H1 (cell line): ENCODE measurements around the gene PRIMA1. TPM values are rescaled to one million over a fixed set of nuclear protein-coding genes. Genes with fewer than 3 reads are reported as not detected.

Experiments used
- CTCF ChIA-PET: fragments of 300-600 bp; sonication (Branson Sonifier 250); formaldehyde crosslinking; loops from one replicate; lab custom pipeline; 2021; ENCODE audit not compliant: partially characterized antibody; lab: Charles Lee
- POLR2A ChIA-PET: fragments of 300-600 bp; sonication (Branson Sonifier 250); formaldehyde crosslinking; loops from one replicate; lab custom pipeline; 2021; ENCODE audit warnings: inconsistent platforms; ENCODE audit not compliant: partially characterized antibody; lab: Charles Lee
- DNase-seq, 2 experiments: peaks; one replicate each; pipeline versions ENCODE4 v3.0.0 to v3.0.0-alpha.2; 2010 to 2022; ENCODE audit warnings: low spot score in 2 of 2, low read depth in 1 of 2, mixed read lengths in 1 of 2
- FAIRE-seq: peaks from 2 replicates; lab custom pipeline; 2011; peaks lifted over from hg19 to GRCh38; lab: Jason Lieb, UNC
- H2AFZ ChIP-seq: 2 replicates; pipeline ENCODE4 v1.8.1; 2012; ENCODE audit warnings: low read length, inconsistent platforms
- H2AK5ac ChIP-seq: 2 replicates; pipeline ENCODE4 v1.6.1; 2013; ENCODE audit warnings: low read depth, low read length
- H2BK120ac ChIP-seq: replicated peaks from 2 replicates; pipeline ENCODE3; 2013; ENCODE audit warnings: low read depth, low read length, inconsistent platforms
- H2BK12ac ChIP-seq: 2 replicates; pipeline ENCODE4 v1.6.1; 2013; ENCODE audit warnings: low read depth, low read length
- H2BK15ac ChIP-seq: 2 replicates; pipeline ENCODE4 v1.6.1; 2013; ENCODE audit warnings: low read length
- H2BK20ac ChIP-seq: 2 replicates; pipeline ENCODE4 v1.6.1; 2013; ENCODE audit warnings: low read length
- H2BK5ac ChIP-seq: 2 replicates; pipeline ENCODE4 v1.6.1; 2013; ENCODE audit warnings: low read depth, low read length
- H3K14ac ChIP-seq: 2 replicates; pipeline ENCODE4 v1.6.1; 2013; ENCODE audit warnings: inconsistent platforms; ENCODE audit not compliant: insufficient read length
- H3K18ac ChIP-seq: 2 replicates; pipeline ENCODE4 v1.6.1; 2013; ENCODE audit warnings: low read length; ENCODE audit errors: extremely low read depth
- H3K23ac ChIP-seq: 2 replicates; pipeline ENCODE4 v1.6.1; 2013; ENCODE audit warnings: inconsistent platforms; ENCODE audit not compliant: insufficient read length
- H3K23me2 ChIP-seq: 2 replicates; pipeline ENCODE4 v1.6.1; 2013; ENCODE audit warnings: low read depth, low read length
- H3K27ac ChIP-seq: 2 replicates; pipeline ENCODE4 v1.6.1; 2011; ENCODE audit warnings: low read depth, low read length, inconsistent platforms
- H3K27me3 ChIP-seq, 4 experiments: replicated peaks in 1 of 4; 1 replicate in 1 of 4; 2 replicates in 3 of 4; pipeline versions ENCODE4 v1.6.1 to v1.8.1; 2011 to 2013; ENCODE audit warnings: low read length in 3 of 4, mild to moderate bottlenecking in 3 of 4, inconsistent platforms in 2 of 4, mixed read lengths in 2 of 4, moderate library complexity in 1 of 4; ENCODE audit not compliant: control insufficient read depth in 3 of 4, insufficient read depth in 3 of 4; ENCODE audit errors: extremely low read depth in 1 of 4
- H3K36me3 ChIP-seq, 4 experiments: 2 replicates each; pipeline versions ENCODE4 v1.6.1 to v1.8.1; 2011 to 2013; ENCODE audit warnings: mild to moderate bottlenecking in 4 of 4, low read length in 3 of 4, moderate library complexity in 2 of 4, control low read depth in 1 of 4, inconsistent platforms in 1 of 4; ENCODE audit not compliant: insufficient read depth in 4 of 4, control insufficient read depth in 2 of 4
- H3K4ac ChIP-seq: replicated peaks from 2 replicates; pipeline ENCODE3; 2013; ENCODE audit warnings: low read length, low read depth, mixed read lengths, inconsistent platforms; ENCODE audit not compliant: insufficient read length
- H3K4me1 ChIP-seq, 4 experiments: replicated peaks in 1 of 4; 1 replicate in 1 of 4; 2 replicates in 3 of 4; pipeline versions ENCODE4 v1.6.1 to v1.8.1; 2011 to 2013; ENCODE audit warnings: low read length in 3 of 4, inconsistent platforms in 2 of 4, mixed read lengths in 1 of 4; ENCODE audit not compliant: insufficient read depth in 4 of 4, control insufficient read depth in 3 of 4
- H3K4me2 ChIP-seq, 2 experiments: 2 replicates each; pipeline versions ENCODE4 v1.6.1 to v1.8.1; 2011 to 2013; ENCODE audit warnings: low read depth in 2 of 2, low read length in 2 of 2, control low read depth in 1 of 2, inconsistent platforms in 1 of 2, mild to moderate bottlenecking in 1 of 2; ENCODE audit not compliant: insufficient read depth in 1 of 2
- H3K4me3 ChIP-seq, 4 experiments: fragments of 200-600, 300-600 bp in 1 of 4; sonication (generic), shearing (Covaris generic), sonication (Bioruptor Twin) in 1 of 4; 2 replicates each; pipeline versions ENCODE4 v1.5.1 to v1.8.1; 2011 to 2016; ENCODE audit warnings: low read length in 4 of 4, low read depth in 3 of 4, control low read depth in 2 of 4, inconsistent platforms in 2 of 4, mild to moderate bottlenecking in 2 of 4, mixed read lengths in 1 of 4, moderate library complexity in 1 of 4; ENCODE audit not compliant: insufficient read depth in 2 of 4; ENCODE audit errors: extremely low read depth in 1 of 4
- H3K56ac ChIP-seq: replicated peaks from 2 replicates; pipeline ENCODE3; 2013; ENCODE audit warnings: low read depth, mild to moderate bottlenecking, mixed read lengths, low read length, inconsistent platforms; ENCODE audit not compliant: insufficient read length
- H3K79me1 ChIP-seq: 2 replicates; pipeline ENCODE4 v1.6.1; 2013; ENCODE audit warnings: low read depth, low read length, control low read depth
- H3K79me2 ChIP-seq, 2 experiments: 2 replicates each; pipeline versions ENCODE4 v1.6.1 to v1.8.1; 2012 to 2013; ENCODE audit warnings: low read length in 2 of 2, mild to moderate bottlenecking in 2 of 2, inconsistent platforms in 1 of 2; ENCODE audit not compliant: insufficient read depth in 2 of 2, control insufficient read depth in 1 of 2
- H3K9ac ChIP-seq, 4 experiments: replicated peaks in 1 of 4; 1 replicate in 1 of 4; 2 replicates in 3 of 4; pipeline versions ENCODE4 v1.6.1 to v1.8.1; 2011 to 2013; ENCODE audit warnings: low read depth in 3 of 4, low read length in 3 of 4, control low read depth in 2 of 4, mild to moderate bottlenecking in 2 of 4, moderate library complexity in 2 of 4, inconsistent platforms in 1 of 4; ENCODE audit errors: extremely low read depth in 1 of 4
- H3K9me3 ChIP-seq, 2 experiments: 2 replicates each; pipeline versions ENCODE4 v1.6.1 to v1.8.1; 2012 to 2013; ENCODE audit warnings: mild to moderate bottlenecking in 2 of 2, moderate library complexity in 2 of 2, control low read depth in 1 of 2, inconsistent platforms in 1 of 2, low read depth in 1 of 2, low read length in 1 of 2, mixed read lengths in 1 of 2; ENCODE audit not compliant: insufficient read depth in 2 of 2
- H4K20me1 ChIP-seq, 2 experiments: replicated peaks in 1 of 2; 2 replicates each; pipeline versions ENCODE3 to v1.8.1; 2011 to 2013; ENCODE audit warnings: inconsistent platforms in 2 of 2, low read length in 2 of 2, mild to moderate bottlenecking in 1 of 2; ENCODE audit not compliant: insufficient read depth in 2 of 2, control insufficient read depth in 1 of 2
- H4K5ac ChIP-seq: 2 replicates; pipeline ENCODE4 v1.6.1; 2013; ENCODE audit warnings: low read length, low read depth, mixed read lengths, inconsistent platforms; ENCODE audit not compliant: insufficient read length
- H4K8ac ChIP-seq: 2 replicates; pipeline ENCODE4 v1.8.0; 2013; ENCODE audit warnings: mild to moderate bottlenecking, moderate library complexity, low read length, inconsistent platforms; ENCODE audit not compliant: insufficient read depth; ENCODE audit errors: extremely low read depth
- H4K91ac ChIP-seq: replicated peaks from 2 replicates; pipeline ENCODE3; 2013; ENCODE audit warnings: low read length, mixed read lengths, inconsistent platforms; ENCODE audit not compliant: insufficient read length
- BCL11A ChIP-seq, 2 experiments: IDR thresholded peaks; one replicate each; pipeline ENCODE4 v1.6.1; 2011; ENCODE audit warnings: low read depth in 2 of 2, low read length in 2 of 2, mild to moderate bottlenecking in 2 of 2
- CEBPB ChIP-seq: IDR thresholded peaks from 2 replicates; pipeline ENCODE4 v1.6.1; 2012; ENCODE audit warnings: low read depth, low read length
- CTCF ChIP-seq, 3 experiments: IDR thresholded peaks; 1 replicate in 2 of 3; 2 replicates in 1 of 3; pipeline versions ENCODE4 v1.5.1 to v1.6.1; 2011; ENCODE audit warnings: low read length in 3 of 3, mild to moderate bottlenecking in 3 of 3, inconsistent platforms in 2 of 3, low read depth in 1 of 3, moderate library complexity in 1 of 3; ENCODE audit not compliant: insufficient read depth in 1 of 3; ENCODE audit errors: control extremely low read depth in 1 of 3
- HDAC2 ChIP-seq, 2 experiments: fragments of 300-600 bp in 1 of 2; sonication (generic) in 1 of 2; IDR thresholded peaks; 2 replicates each; pipeline ENCODE4 v1.6.1; 2011 to 2012; ENCODE audit warnings: low read depth in 2 of 2, low read length in 2 of 2, mild to moderate bottlenecking in 2 of 2, moderate library complexity in 2 of 2, borderline replicate concordance in 1 of 2, inconsistent platforms in 1 of 2
- NANOG ChIP-seq: IDR thresholded peaks from 2 replicates; pipeline ENCODE4 v1.6.1; 2011; ENCODE audit warnings: low read length, low read depth, mild to moderate bottlenecking, inconsistent platforms; ENCODE audit not compliant: insufficient read depth, poor library complexity, severe bottlenecking
- NRF1 ChIP-seq: IDR thresholded peaks from 2 replicates; pipeline ENCODE4 v1.6.1; 2011; ENCODE audit warnings: mild to moderate bottlenecking, low read depth, low read length, improper control_type of control experiment
- POLR2A ChIP-seq, 2 experiments: IDR thresholded peaks; 1 replicate in 1 of 2; 2 replicates in 1 of 2; pipeline ENCODE4 v1.6.1; 2011; ENCODE audit warnings: low read depth in 2 of 2, low read length in 2 of 2, mild to moderate bottlenecking in 2 of 2; ENCODE audit errors: control extremely low read depth in 1 of 2
- SRF ChIP-seq: IDR thresholded peaks from 2 replicates; pipeline ENCODE4 v1.6.1; 2011; ENCODE audit warnings: mild to moderate bottlenecking, low read depth, low read length, moderate library complexity
- WGBS, 2 experiments: shearing (Covaris generic) in 1 of 2; methylation state at CpG; one replicate each; pipeline versions ENCODE4 v1.1.6 to v1.1.7; 2013 to 2015; ENCODE audit warnings: low lambda C conversion rate in 2 of 2, mixed read lengths in 2 of 2, inconsistent platforms in 1 of 2, low coverage in 1 of 2, missing lambda C conversion rate in 1 of 2; ENCODE audit not compliant: insufficient replicate concordance in 2 of 2, insufficient coverage in 1 of 2, insufficient read length in 1 of 2; ENCODE audit errors: extremely low coverage in 1 of 2, missing lambda C conversion rate in 1 of 2; 5-methylcytosine and 5-hydroxymethylcytosine counted together
- polyA plus RNA-seq, 7 experiments: library from polyadenylated mRNA; depleted of rRNA in 3 of 7; stranded (reverse) in 5 of 7; unstranded in 2 of 7; fragments of >200 nt in 5 of 7; fragments of 200-250 nt in 2 of 7; gene quantifications; 1 replicate in 5 of 7; 2 replicates in 1 of 7; 4 replicates in 1 of 7; pipeline versions ENCODE4 v1.2.1 to v1.2.3, GENCODE V29; 2011 to 2013; ENCODE audit warnings: missing spikeins in 2 of 7, mixed read lengths in 2 of 7
- total RNA-seq: library from RNA; stranded (reverse); fragmentation: NEBNext Ultra II Directional; extraction: Animal tissue kit (Norgen Biotek cat#: 25700); gene quantifications from 2 replicates; pipeline ENCODE4 v1.2.1, GENCODE V29; 2021

The PRIMA1 gene
- total and polyA plus RNA-seq, 2 of the 8 experiments (the other 6 are each of a cell fraction or from before 2014, with no cell fraction given): 2.8 to 4.5 TPM

DNA sequence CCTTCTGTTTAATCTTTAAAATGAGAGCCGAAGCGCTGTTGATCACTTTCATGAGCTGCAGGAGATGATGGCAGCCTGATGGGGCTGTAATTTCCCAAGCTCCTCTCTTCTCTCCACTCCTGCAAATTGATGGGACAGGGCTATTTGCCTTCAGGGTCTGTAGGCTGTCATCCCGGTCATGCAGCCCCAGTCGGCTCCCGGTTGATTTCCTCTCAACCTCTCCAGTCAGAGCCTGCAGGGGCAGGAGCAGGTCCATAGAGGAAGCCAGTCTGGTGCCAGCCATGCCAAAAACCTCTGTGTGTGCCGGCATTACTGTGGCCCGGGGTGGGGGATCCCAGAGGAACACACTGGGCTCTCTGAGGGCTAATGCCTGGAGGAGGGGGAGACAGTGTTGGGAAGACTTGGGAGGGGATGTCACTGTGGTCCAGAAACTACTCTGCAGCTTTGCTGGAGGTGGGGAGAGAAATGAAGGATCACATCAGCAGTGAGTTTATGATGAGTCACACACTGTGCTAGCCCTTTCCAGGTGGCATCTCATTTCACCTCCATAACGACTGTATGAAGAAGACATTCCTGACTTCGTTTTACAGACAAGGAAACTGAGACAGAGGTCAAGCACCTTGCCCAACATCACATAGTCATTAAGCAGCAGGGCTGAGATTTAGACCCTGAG, 46.5 kb upstream of the PRIMA1 start:
- Histone ChIP-seq H4K8ac (no peak overlapping the region), H3K23me2 (peaks cover 3% of the 10 kb centered on the region; the same call in 1 of the 2 replicates), H2BK12ac (no peak overlapping the region), H3K4ac (no peak overlapping the region), H3K4me2 (no peak overlapping the region), H2AFZ (no peak overlapping the region), H2BK5ac (no peak overlapping the region), H2BK120ac (no peak overlapping the region), H4K5ac (no peak overlapping the region), H3K9ac (no peak overlapping the region), H3K36me3 (no peaks in the 10 kb centered on the region), H3K18ac (no peak overlapping the region), H3K56ac (no peak overlapping the region), H3K14ac (no peak overlapping the region), H2BK20ac (no peak overlapping the region), H2AK5ac (no peak overlapping the region), H3K9me3 (no peaks in the 10 kb centered on the region), H3K4me1 (no peaks in the 10 kb centered on the region; a peak in 1 of 7 replicates), H3K27ac (no peak overlapping the region), H3K79me1 (no peaks in the 10 kb centered on the region), H3K27me3 (no peaks in the 10 kb centered on the region), H4K91ac (no peak overlapping the region), H4K20me1 (no peaks in the 10 kb centered on the region), H3K23ac (no peak overlapping the region), H3K79me2 (no peaks in the 10 kb centered on the region), H3K4me3 (no peak overlapping the region), H2BK15ac (no peak overlapping the region)
- 91% methylated on average over 9 of the region's 9 CpGs; no CpG with 5 or more reads in 1 of the 2 experiments for WGBS, 2 experiments
- ChIA-PET CTCF (interaction anchor here (0.7 to 1.2 kb wide), 2 partner anchors 14 to 58 kb away, joined by 3 to 4 read pairs; no protein-coding TSS in a partner anchor), POLR2A (no interaction called here)
- no peak for FAIRE-seq
- TF ChIP-seq HDAC2 (IDR thresholded peaks at IDR 0.05; ENCODE audit: borderline replicate concordance in 1 of 2, low read depth in 2 of 2, low read length in 2 of 2): no peak
- no peak for TF ChIP-seq CTCF (IDR thresholded peaks at IDR 0.05; ENCODE audit: control extremely low read depth in 1 of 3, insufficient read depth in 1 of 3, low read depth in 1 of 3, low read length in 3 of 3)
- no peak for TF ChIP-seq CEBPB
- no peak for TF ChIP-seq NANOG
- TF ChIP-seq NRF1: no peak
- no peak for TF ChIP-seq SRF
- TF ChIP-seq POLR2A (IDR thresholded peaks at IDR 0.05; ENCODE audit: control extremely low read depth in 1 of 2, low read depth in 2 of 2, low read length in 2 of 2): no peak
- no peak for TF ChIP-seq BCL11A (IDR thresholded peaks at IDR 0.05; ENCODE audit: low read depth in 2 of 2, low read length in 2 of 2)
- DNase-seq: no peak
